Measurements from ENCODE around the gene BBS9. TPM values are rescaled to one million over a fixed set of nuclear protein-coding genes. Genes with fewer than 3 reads are reported as not detected.

BBS9 gene
- total RNA-seq, 2 experiments from 2014 or later: 16.0 to 20.4 TPM

DNA sequence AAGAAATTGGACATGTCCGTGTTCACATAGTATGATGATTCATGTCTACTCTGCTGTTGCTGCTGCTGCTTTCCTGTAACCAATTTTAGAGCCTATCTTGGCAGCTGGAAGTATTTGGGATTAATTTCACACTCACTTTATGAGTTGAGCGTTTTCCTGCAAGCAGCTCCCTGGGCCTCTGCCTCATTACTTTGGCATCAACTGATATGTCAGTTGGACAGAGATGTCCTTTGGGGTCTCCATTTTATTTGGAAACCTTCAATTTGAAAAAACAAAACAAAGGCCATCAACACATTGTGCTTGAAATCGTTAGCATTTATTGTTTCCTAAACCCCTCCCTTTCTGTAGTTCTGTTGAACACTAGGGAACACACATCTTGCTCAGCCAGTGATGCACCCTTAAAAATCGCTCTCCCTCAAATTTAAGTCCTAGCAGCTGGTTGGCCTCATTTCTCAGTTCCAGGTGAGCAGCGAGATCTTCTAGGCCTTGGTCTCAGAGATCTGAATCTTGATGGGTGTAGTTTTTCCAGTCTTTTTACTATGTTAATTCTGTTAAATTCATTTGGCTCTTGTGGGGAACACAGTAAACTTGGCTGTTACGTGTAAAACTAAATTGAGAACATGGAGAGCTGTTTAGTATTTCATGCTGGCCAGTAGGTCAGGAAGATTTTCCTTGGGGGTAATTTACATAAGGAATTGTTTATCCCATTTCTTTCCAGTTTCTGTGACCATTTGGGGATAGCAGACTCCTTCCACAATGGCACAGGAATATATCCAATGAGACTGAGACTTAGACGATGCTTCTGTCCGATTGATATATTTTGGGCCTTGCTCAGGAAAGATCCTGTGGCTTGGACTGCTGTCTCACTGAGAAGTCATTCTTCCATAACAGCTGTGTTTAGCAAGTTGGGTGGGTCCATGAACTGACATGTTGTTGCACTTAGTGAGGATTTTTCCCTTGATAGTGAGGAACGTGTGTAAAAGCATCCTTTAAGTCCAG, 371.6 kb downstream of the BBS9 start:
- H3K4me1 ChIP-seq (ENCODE audit: insufficient read depth, low read length): no peaks in the 10 kb centered on the region
- POLR2A ChIA-PET: no interaction called here
- CTCF ChIA-PET: no interaction called here
- intact Hi-C loops (cut with DNase I, micrococcal nuclease): no loop called here
- ATAC-seq (ENCODE audit: poor library complexity) (no peak), DNase-seq (no peak)
- H3K27ac Mint-ChIP-seq: no peak overlapping the region
- H3K4me3 ChIP-seq (ENCODE audit: low read length): no peak overlapping the region
- no peaks in the 10 kb centered on the region for H3K27me3 Mint-ChIP-seq
- H3K9me3 ChIP-seq (ENCODE audit: control insufficient read depth in 1 of 2, insufficient read depth in 1 of 2, low read length in 2 of 2): no peaks in the 10 kb centered on the region
- no peaks in the 10 kb centered on the region for H3K27me3 ChIP-seq (ENCODE audit: control insufficient read depth in 1 of 2, insufficient read depth in 2 of 2, low read length in 2 of 2)
- H3K9me3 Mint-ChIP-seq: no peaks in the 10 kb centered on the region
- TF ChIP-seq, protein P1, sequence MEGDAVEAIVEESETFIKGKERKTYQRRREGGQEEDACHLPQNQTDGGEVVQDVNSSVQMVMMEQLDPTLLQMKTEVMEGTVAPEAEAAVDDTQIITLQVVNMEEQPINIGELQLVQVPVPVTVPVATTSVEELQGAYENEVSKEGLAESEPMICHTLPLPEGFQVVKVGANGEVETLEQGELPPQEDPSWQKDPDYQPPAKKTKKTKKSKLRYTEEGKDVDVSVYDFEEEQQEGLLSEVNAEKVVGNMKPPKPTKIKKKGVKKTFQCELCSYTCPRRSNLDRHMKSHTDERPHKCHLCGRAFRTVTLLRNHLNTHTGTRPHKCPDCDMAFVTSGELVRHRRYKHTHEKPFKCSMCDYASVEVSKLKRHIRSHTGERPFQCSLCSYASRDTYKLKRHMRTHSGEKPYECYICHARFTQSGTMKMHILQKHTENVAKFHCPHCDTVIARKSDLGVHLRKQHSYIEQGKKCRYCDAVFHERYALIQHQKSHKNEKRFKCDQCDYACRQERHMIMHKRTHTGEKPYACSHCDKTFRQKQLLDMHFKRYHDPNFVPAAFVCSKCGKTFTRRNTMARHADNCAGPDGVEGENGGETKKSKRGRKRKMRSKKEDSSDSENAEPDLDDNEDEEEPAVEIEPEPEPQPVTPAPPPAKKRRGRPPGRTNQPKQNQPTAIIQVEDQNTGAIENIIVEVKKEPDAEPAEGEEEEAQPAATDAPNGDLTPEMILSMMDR (IDR thresholded peaks at IDR 0.05): no peak
- no peak overlapping the region for H3K27ac ChIP-seq (ENCODE audit: low read depth in 1 of 2, low read length in 2 of 2)
- H3K36me3 ChIP-seq (ENCODE audit: insufficient read depth, low read length): peaks cover 3% of the 10 kb centered on the region
- peaks cover 4% of the 10 kb centered on the region for H3K36me3 Mint-ChIP-seq (ENCODE audit: low read depth)
- no peaks in the 10 kb centered on the region for H3K4me1 Mint-ChIP-seq (ENCODE audit: low read depth)
- no peak overlapping the region for H3K4me3 Mint-ChIP-seq

DNA sequence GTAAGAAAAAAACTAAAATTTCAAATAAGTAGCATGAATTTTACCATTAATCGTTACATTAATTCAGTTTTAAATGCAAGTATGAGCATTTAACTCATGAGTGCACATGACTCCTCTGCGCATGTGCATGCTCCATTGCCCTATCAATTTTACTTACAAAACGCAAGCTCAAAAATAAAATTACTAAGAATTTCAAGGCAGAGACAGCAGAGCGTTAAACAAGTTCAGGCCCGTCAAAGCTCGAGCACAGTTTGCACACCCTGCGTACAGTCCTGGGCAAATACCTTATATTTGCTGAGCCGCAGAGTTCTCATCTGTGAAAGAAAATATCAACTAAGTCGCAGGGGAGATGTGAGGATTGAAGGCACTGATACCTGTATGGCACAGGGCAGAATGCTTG, 373.6 kb downstream of the BBS9 start:
- Histone ChIP-seq H3K9me3 (ENCODE audit: control insufficient read depth in 1 of 2, insufficient read depth in 1 of 2, low read length in 2 of 2) (no peaks in the 10 kb centered on the region), H3K4me1 (ENCODE audit: insufficient read depth, low read length) (no peaks in the 10 kb centered on the region), H3K36me3 (ENCODE audit: insufficient read depth, low read length) (peaks cover 6% of the 10 kb centered on the region), H3K27ac (ENCODE audit: low read depth in 1 of 2, low read length in 2 of 2) (no peak overlapping the region), H3K4me3 (ENCODE audit: low read length) (no peak overlapping the region), H3K27me3 (ENCODE audit: control insufficient read depth in 1 of 2, insufficient read depth in 2 of 2, low read length in 2 of 2) (no peaks in the 10 kb centered on the region)
- Mint-ChIP-seq H3K27ac (no peak overlapping the region), H3K4me3 (no peak overlapping the region), H3K4me1 (ENCODE audit: low read depth) (no peaks in the 10 kb centered on the region), H3K36me3 (ENCODE audit: low read depth) (peaks cover 15% of the 10 kb centered on the region), H3K9me3 (no peaks in the 10 kb centered on the region), H3K27me3 (no peaks in the 10 kb centered on the region)
- CTCF ChIA-PET: no interaction called here
- DNase-seq (no peak), ATAC-seq (ENCODE audit: poor library complexity) (no peak)
- POLR2A ChIA-PET: no interaction called here
- TF ChIP-seq, protein P1 (IDR thresholded peaks at IDR 0.05): no peak
- intact Hi-C loops (cut with DNase I, micrococcal nuclease): no loop called here

DNA sequence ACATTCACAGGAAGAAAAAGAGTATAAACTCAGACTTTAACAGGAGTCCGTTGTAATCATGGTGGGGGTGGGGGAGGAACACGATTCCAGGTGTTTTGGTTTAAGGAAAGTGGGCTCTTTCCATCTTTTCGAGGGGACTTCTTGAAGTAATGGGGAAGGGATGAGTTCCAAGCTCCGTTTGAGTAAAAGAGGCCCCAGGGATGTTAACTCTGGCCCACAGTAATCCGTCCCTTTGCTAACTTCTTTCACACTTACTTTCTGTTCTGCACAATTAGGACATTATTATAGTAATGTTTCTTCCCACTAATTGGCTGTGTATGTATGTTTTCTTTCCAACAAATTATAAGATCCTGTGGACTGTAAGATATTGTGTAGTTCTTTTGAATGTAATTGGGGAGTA, 374.4 kb downstream of the BBS9 start:
- intact Hi-C loops (cut with DNase I, micrococcal nuclease): no loop called here
- ChIA-PET POLR2A (no interaction called here), CTCF (no interaction called here)
- Histone ChIP-seq H3K36me3 (ENCODE audit: insufficient read depth, low read length) (peaks cover 6% of the 10 kb centered on the region), H3K4me1 (ENCODE audit: insufficient read depth, low read length) (no peaks in the 10 kb centered on the region), H3K4me3 (ENCODE audit: low read length) (no peak overlapping the region), H3K27me3 (ENCODE audit: control insufficient read depth in 1 of 2, insufficient read depth in 2 of 2, low read length in 2 of 2) (no peaks in the 10 kb centered on the region), H3K27ac (ENCODE audit: low read depth in 1 of 2, low read length in 2 of 2) (no peak overlapping the region), H3K9me3 (ENCODE audit: control insufficient read depth in 1 of 2, insufficient read depth in 1 of 2, low read length in 2 of 2) (no peaks in the 10 kb centered on the region)
- Mint-ChIP-seq H3K27ac (no peak overlapping the region), H3K4me3 (no peak overlapping the region), H3K27me3 (no peaks in the 10 kb centered on the region), H3K4me1 (ENCODE audit: low read depth) (no peaks in the 10 kb centered on the region), H3K9me3 (no peaks in the 10 kb centered on the region), H3K36me3 (ENCODE audit: low read depth) (peaks cover 15% of the 10 kb centered on the region)
- ATAC-seq (ENCODE audit: poor library complexity): no peak
- no peak for DNase-seq
- TF ChIP-seq, protein P1 (IDR thresholded peaks at IDR 0.05): no peak
